Measurements from ENCODE around the gene ABCA4.
A peak's percentile ranks its signal among the peaks of the same experiment; 100 is the strongest.

The ABCA4 gene

GRCh38 chr1:94095112-94095637 is 25.8 kb downstream of the ABCA4 start (continued):
- TF ChIP-seq ZNF214 (tag by site-specific recombination; IDR thresholded peaks at IDR 0.05; ENCODE audit: borderline replicate concordance) (no peak), ZSCAN30 (tag by site-specific recombination; IDR thresholded peaks at IDR 0.05) (peak; percentile 76), ZNF350 (tag by site-specific recombination; IDR thresholded peaks at IDR 0.05) (no peak), ZBTB11 (tag by site-specific recombination; conservative IDR thresholded peaks at IDR 0.05; ENCODE audit: low read depth) (no peak), ZNF626 (tag by site-specific recombination; IDR thresholded peaks at IDR 0.05) (no peak), ZNF768 (tag by site-specific recombination; IDR thresholded peaks at IDR 0.05) (0 out of 2 replicates have a peak, but pooled peaks have one; percentile 6), INSM2 (tag by site-specific recombination; IDR thresholded peaks at IDR 0.05) (peak; percentile 80), ZNF394 (tag by site-specific recombination; IDR thresholded peaks at IDR 0.05; ENCODE audit: borderline replicate concordance) (no peak), ZSCAN23 (tag by site-specific recombination; IDR thresholded peaks at IDR 0.05) (no peak), SCRT1 (tag by site-specific recombination; IDR thresholded peaks at IDR 0.05; ENCODE audit: borderline replicate concordance) (0 out of 2 replicates have a peak, but pooled peaks have one; percentile 24), ZIC2 (tag by site-specific recombination; IDR thresholded peaks at IDR 0.05) (peak; percentile 68), ZNF324 (tag by site-specific recombination; IDR thresholded peaks at IDR 0.05) (no peak), OSR2 (tag by site-specific recombination; IDR thresholded peaks at IDR 0.05) (0 out of 2 replicates have a peak, but pooled peaks have one; percentile 18), MEIS1 (CRISPR knock-in tag; IDR thresholded peaks at IDR 0.05; ENCODE audit: borderline replicate concordance) (no peak), GFI1B (tag by site-specific recombination; IDR thresholded peaks at IDR 0.05) (no peak), PRDM6 (tag by site-specific recombination; IDR thresholded peaks at IDR 0.05) (peak; percentile 26; the same call in 1 of the 2 replicates), ZNF18 (tag by site-specific recombination; IDR thresholded peaks at IDR 0.05) (no peak), ZXDB (tag by site-specific recombination; IDR thresholded peaks at IDR 0.05) (peak; percentile 83), ZNF148 (tag by site-specific recombination; IDR thresholded peaks at IDR 0.05; ENCODE audit: borderline replicate concordance) (no peak), OVOL3 (tag by site-specific recombination; IDR thresholded peaks at IDR 0.05) (no peak), YY2 (tag by site-specific recombination; IDR thresholded peaks at IDR 0.05) (no peak), ZNF561 (tag by site-specific recombination; IDR thresholded peaks at IDR 0.05; ENCODE audit: borderline replicate concordance) (peak; percentile 48; the same call in 1 of the 2 replicates), ZNF114 (tag by site-specific recombination; IDR thresholded peaks at IDR 0.05) (no peak), ELK4 (IDR thresholded peaks at IDR 0.05; ENCODE audit: borderline replicate concordance, low read depth, low read length) (no peak), ZNF600 (tag by site-specific recombination; IDR thresholded peaks at IDR 0.05) (peak; percentile 57; the same call in 1 of the 2 replicates), ZNF488 (tag by site-specific recombination; IDR thresholded peaks at IDR 0.05) (no peak), ZNF221 (tag by site-specific recombination; IDR thresholded peaks at IDR 0.05; ENCODE audit: borderline replicate concordance) (no peak)

All from HEK293 (cell line).